GM18520 (cell line): ENCODE data around the gene JUNB.

Experiments
- ATAC-seq: cut with Tn5 transposase; IDR thresholded peaks from one replicate; pipeline ENCODE4 v1.9.1; 2021; ENCODE audit not compliant: unreplicated experiment

JUNB gene

GRCh38 chr19:12840091-12841079 is 49.1 kb downstream of the JUNB start:
- no peak for ATAC-seq

DNA sequence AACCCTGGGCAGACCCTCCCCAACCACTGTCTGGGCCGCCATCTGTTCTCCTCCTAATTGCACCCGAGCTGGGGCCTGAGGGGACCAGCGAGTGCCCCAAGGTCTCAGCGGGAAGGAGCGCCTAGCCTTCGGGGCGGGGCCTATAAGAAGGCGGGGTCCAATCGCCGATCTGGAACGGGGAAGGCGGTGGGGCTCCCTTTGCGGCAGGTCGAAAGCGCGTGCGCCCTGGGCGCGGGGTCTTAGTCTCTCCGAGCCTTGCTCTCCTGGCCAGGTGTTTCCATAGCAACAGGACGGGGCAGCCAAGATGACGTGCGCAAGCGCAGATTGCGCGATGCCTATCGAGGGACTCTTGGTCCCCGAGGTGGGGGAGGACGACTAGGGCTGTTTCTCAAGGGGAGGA is 49.8 kb downstream of the JUNB start:
- no peak for ATAC-seq

DNA sequence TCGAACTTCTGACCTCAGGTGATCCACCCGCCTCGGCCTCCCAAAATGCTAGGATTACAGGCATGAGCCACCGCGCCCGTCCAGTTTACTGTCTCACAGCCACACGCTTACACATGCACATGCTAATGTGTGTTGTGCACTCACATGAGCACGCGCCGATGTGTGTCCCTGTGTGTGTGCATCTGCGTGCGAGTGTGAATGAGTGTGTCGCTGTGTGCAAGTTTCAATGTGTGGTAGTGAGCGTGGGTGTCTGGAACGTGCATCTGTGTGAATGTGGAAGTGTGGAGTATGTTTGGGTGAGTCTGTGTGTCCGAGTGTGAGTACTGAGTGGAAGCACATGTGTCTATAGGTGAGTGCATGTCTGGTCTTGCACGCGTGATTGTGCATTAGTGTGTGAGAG is 51.2 kb downstream of the JUNB start:
- ATAC-seq: no peak
